Loucy (cell line): ENCODE measurements around the gene CTNNBIP1.

Experiments used
- H2AFZ ChIP-seq: fragments of 200-600 bp; sonication (generic); 2 replicates; pipeline ENCODE4 v1.6.0; 2016; ENCODE audit warnings: antibody characterized with exemption, mild to moderate bottlenecking, low read length, moderate library complexity
- H3F3A ChIP-seq: fragments of 200-600 bp; 2 replicates; pipeline ENCODE4 v1.6.0; 2016; ENCODE audit warnings: antibody characterized with exemption, low read depth, mild to moderate bottlenecking
- H3K27me3 ChIP-seq: fragments of 200-600 bp; sonication (generic); 2 replicates; pipeline ENCODE4 v1.6.1; 2014; ENCODE audit warnings: low read length, mild to moderate bottlenecking; ENCODE audit not compliant: insufficient read depth, poor library complexity, severe bottlenecking
- H3K36me3 ChIP-seq: fragments of 200-600 bp; sonication (generic); 2 replicates; pipeline ENCODE4 v1.6.1; 2016; ENCODE audit warnings: low read length; ENCODE audit not compliant: insufficient read depth
- H3K4me1 ChIP-seq: fragments of 200-600 bp; sonication (generic); 2 replicates; pipeline ENCODE4 v1.5.1; 2014; ENCODE audit warnings: low read length, mild to moderate bottlenecking; ENCODE audit not compliant: insufficient read depth, poor library complexity, severe bottlenecking
- H3K4me2 ChIP-seq: fragments of 200-600 bp; sonication (generic); 2 replicates; pipeline ENCODE4 v1.6.0; 2014; ENCODE audit warnings: antibody characterized with exemption, low read length, low read depth, mild to moderate bottlenecking; ENCODE audit not compliant: poor library complexity, severe bottlenecking
- H3K4me3 ChIP-seq: fragments of 200-600 bp; sonication (generic); 2 replicates; pipeline ENCODE4 v1.5.1; 2014; ENCODE audit warnings: low read length, mild to moderate bottlenecking, mixed read lengths; ENCODE audit not compliant: poor library complexity, severe bottlenecking
- H3K79me2 ChIP-seq: fragments of 200-600 bp; sonication (generic); 2 replicates; pipeline ENCODE4 v1.6.1; 2014; ENCODE audit warnings: low read length; ENCODE audit not compliant: insufficient read depth
- H3K9ac ChIP-seq: fragments of 200-600 bp; sonication (generic); 2 replicates; pipeline ENCODE4 v1.6.0; 2014; ENCODE audit warnings: mild to moderate bottlenecking, low read depth, low read length, moderate library complexity; ENCODE audit not compliant: poor library complexity, severe bottlenecking
- H3K9me2 ChIP-seq: fragments of 200-600 bp; sonication (generic); replicated peaks from 2 replicates; pipeline ENCODE4 v1.6.1; 2016; ENCODE audit warnings: low read depth, low read length, mixed read lengths
- H3K9me3 ChIP-seq: fragments of 200-600 bp; sonication (generic); 2 replicates; pipeline ENCODE4 v1.6.1; 2014; ENCODE audit warnings: mild to moderate bottlenecking, antibody characterized with exemption, low read length, low read depth; ENCODE audit not compliant: insufficient read depth
- H4K20me1 ChIP-seq: fragments of 200-600 bp; sonication (generic); 2 replicates; pipeline ENCODE4 v1.6.0; 2014; ENCODE audit warnings: antibody characterized with exemption, low read length, mild to moderate bottlenecking; ENCODE audit not compliant: insufficient read depth, poor library complexity, severe bottlenecking
- CTCF ChIP-seq: fragments of 200-600 bp; sonication (generic); conservative IDR thresholded peaks from 2 replicates; pipeline ENCODE4 v1.5.1; 2014; ENCODE audit warnings: mild to moderate bottlenecking, antibody characterized with exemption, low read length
- EZH2phosphoT487 ChIP-seq: fragments of 200-600 bp; IDR thresholded peaks from 2 replicates; pipeline ENCODE4 v1.6.1; 2018; ENCODE audit warnings: antibody characterized with exemption, mild to moderate bottlenecking, moderate library complexity, borderline replicate concordance

Gene CTNNBIP1

GRCh38 chr1:9815150-9815549 lies 94.9 kb downstream of the CTNNBIP1 start:
- peaks cover 27% of the 10 kb centered on the region for H4K20me1 ChIP-seq
- TF ChIP-seq CTCF = no peak
- no peak for TF ChIP-seq EZH2phosphoT487

GRCh38 chr1:9814619-9815018 lies 95.5 kb downstream of the CTNNBIP1 start:
- peaks cover 21% of the 10 kb centered on the region for H4K20me1 ChIP-seq
- no peak overlapping the region for H3K4me3 ChIP-seq
- H3K4me2 ChIP-seq = no peak overlapping the region
- TF ChIP-seq EZH2phosphoT487 (no peak), CTCF (no peak)
- peaks cover 93% of the 10 kb centered on the region for H3K79me2 ChIP-seq
- H2AFZ ChIP-seq = no peak overlapping the region
- no peaks in the 10 kb centered on the region for H3K9me2 ChIP-seq
- H3K4me1 ChIP-seq = peaks cover 9% of the 10 kb centered on the region
- no peaks in the 10 kb centered on the region for H3F3A ChIP-seq
- no peaks in the 10 kb centered on the region for H3K36me3 ChIP-seq
- H3K27me3 ChIP-seq = no peaks in the 10 kb centered on the region
- H3K9me3 ChIP-seq = no peaks in the 10 kb centered on the region
- H3K9ac ChIP-seq = no peak overlapping the region

More at GRCh38 chr1:9815150-9815549, 94.9 kb downstream of the CTNNBIP1 start:
- Histone ChIP-seq H3K4me3 (no peak overlapping the region), H3K4me2 (no peak overlapping the region), H3K27me3 (no peaks in the 10 kb centered on the region), H3K9me2 (no peaks in the 10 kb centered on the region), H2AFZ (no peak overlapping the region), H3K9me3 (no peaks in the 10 kb centered on the region), H3K4me1 (peaks cover 14% of the 10 kb centered on the region), H3K79me2 (peaks cover 94% of the 10 kb centered on the region), H3K9ac (no peak overlapping the region), H3K36me3 (no peaks in the 10 kb centered on the region), H3F3A (no peaks in the 10 kb centered on the region)

GRCh38 chr1:9811239-9811966 lies 98.7 kb downstream of the CTNNBIP1 start:
- Histone ChIP-seq H2AFZ (no peak overlapping the region), H3K4me1 (peaks cover 4% of the 10 kb centered on the region), H3K9ac (no peak overlapping the region), H3K79me2 (peaks cover 93% of the 10 kb centered on the region), H3K36me3 (peaks cover 4% of the 10 kb centered on the region; the same call in 1 of the 2 replicates), H3F3A (no peaks in the 10 kb centered on the region), H3K4me3 (no peak overlapping the region), H4K20me1 (peaks cover 24% of the 10 kb centered on the region), H3K27me3 (no peaks in the 10 kb centered on the region), H3K4me2 (no peak overlapping the region), H3K9me2 (no peaks in the 10 kb centered on the region), H3K9me3 (no peaks in the 10 kb centered on the region)
- TF ChIP-seq EZH2phosphoT487 = no peak

GRCh38 chr1:9809100-9809510 lies 101.0 kb downstream of the CTNNBIP1 start:
- H3K9ac ChIP-seq = no peak overlapping the region
- H3K4me3 ChIP-seq = no peak overlapping the region
- H3K4me1 ChIP-seq = peaks cover 5% of the 10 kb centered on the region
- H2AFZ ChIP-seq = no peak overlapping the region
- peaks cover 26% of the 10 kb centered on the region for H4K20me1 ChIP-seq
- no peak overlapping the region for H3K4me2 ChIP-seq
- H3K9me2 ChIP-seq = no peaks in the 10 kb centered on the region
- H3K36me3 ChIP-seq = peaks cover 4% of the 10 kb centered on the region; the same call in 1 of the 2 replicates
- no peak for TF ChIP-seq CTCF
- no peak for TF ChIP-seq EZH2phosphoT487
- H3K79me2 ChIP-seq = peaks cover 91% of the 10 kb centered on the region
- no peaks in the 10 kb centered on the region for H3K27me3 ChIP-seq
- no peaks in the 10 kb centered on the region for H3K9me3 ChIP-seq
- H3F3A ChIP-seq = no peaks in the 10 kb centered on the region
